ENCODE measurements around the gene ATP1A1.

The ATP1A1 gene

GRCh38 chr1:116345843-116346242, 27.2 kb upstream of the ATP1A1 start:
- no peaks in the 10 kb centered on the region for H3K27me3 ChIP-seq (ENCODE audit: low read length)
- no peaks in the 10 kb centered on the region for H3F3A ChIP-seq (ENCODE audit: insufficient read depth)
- no peaks in the 10 kb centered on the region for H3K79me2 ChIP-seq (ENCODE audit: insufficient read depth, low read length)
- TF ChIP-seq EZH2phosphoT487 (conservative IDR thresholded peaks at IDR 0.05; ENCODE audit: low read length) (no peak), CTCF (IDR thresholded peaks at IDR 0.05; ENCODE audit: insufficient read depth, low read length, poor library complexity, severe bottlenecking) (no peak)
- H3K4me3 ChIP-seq (ENCODE audit: insufficient read depth, low read length, poor library complexity, severe bottlenecking): no peak overlapping the region
- H4K20me1 ChIP-seq (ENCODE audit: low read depth, low read length): no peaks in the 10 kb centered on the region
- H3K4me2 ChIP-seq (ENCODE audit: low read depth, low read length, poor library complexity, severe bottlenecking): no peak overlapping the region
- no peak overlapping the region for H3K27ac ChIP-seq (ENCODE audit: low read depth, low read length)
- no peak overlapping the region for H3K9ac ChIP-seq (ENCODE audit: low read length)
- H3K36me3 ChIP-seq (ENCODE audit: low read length): no peaks in the 10 kb centered on the region
- H3K9me2 ChIP-seq (replicated peaks; ENCODE audit: insufficient read depth, low read length): no peaks in the 10 kb centered on the region
- H3K9me3 ChIP-seq (ENCODE audit: insufficient read depth, low read length): no peaks in the 10 kb centered on the region
- no peak overlapping the region for H2AFZ ChIP-seq (ENCODE audit: low read depth, low read length, severe bottlenecking)

- no peak for TF ChIP-seq CTCF (IDR thresholded peaks at IDR 0.05; ENCODE audit: insufficient read depth, low read length, poor library complexity, severe bottlenecking)
- TF ChIP-seq EZH2phosphoT487 (conservative IDR thresholded peaks at IDR 0.05; ENCODE audit: low read length): no peak
- Histone ChIP-seq H2AFZ (ENCODE audit: low read depth, low read length, severe bottlenecking) (no peak overlapping the region), H3K27ac (ENCODE audit: low read depth, low read length) (no peak overlapping the region), H3K4me2 (ENCODE audit: low read depth, low read length, poor library complexity, severe bottlenecking) (no peak overlapping the region), H3K4me3 (ENCODE audit: insufficient read depth, low read length, poor library complexity, severe bottlenecking) (no peak overlapping the region), H3K36me3 (ENCODE audit: low read length) (no peaks in the 10 kb centered on the region), H3F3A (ENCODE audit: insufficient read depth) (no peaks in the 10 kb centered on the region), H3K9ac (ENCODE audit: low read length) (no peak overlapping the region), H4K20me1 (ENCODE audit: low read depth, low read length) (no peaks in the 10 kb centered on the region), H3K27me3 (ENCODE audit: low read length) (no peaks in the 10 kb centered on the region), H3K9me2 (replicated peaks; ENCODE audit: insufficient read depth, low read length) (no peaks in the 10 kb centered on the region), H3K9me3 (ENCODE audit: insufficient read depth, low read length) (no peaks in the 10 kb centered on the region), H3K79me2 (ENCODE audit: insufficient read depth, low read length) (no peaks in the 10 kb centered on the region)
Measured at GRCh38 chr1:116346943-116347673, 25.9 kb upstream of the ATP1A1 start.

- Histone ChIP-seq H3K27ac (ENCODE audit: low read depth, low read length) (no peak overlapping the region), H2AFZ (ENCODE audit: low read depth, low read length, severe bottlenecking) (no peak overlapping the region), H3K36me3 (ENCODE audit: low read length) (no peaks in the 10 kb centered on the region), H3F3A (ENCODE audit: insufficient read depth) (no peaks in the 10 kb centered on the region), H3K79me2 (ENCODE audit: insufficient read depth, low read length) (no peaks in the 10 kb centered on the region), H4K20me1 (ENCODE audit: low read depth, low read length) (no peaks in the 10 kb centered on the region), H3K4me2 (ENCODE audit: low read depth, low read length, poor library complexity, severe bottlenecking) (no peak overlapping the region), H3K27me3 (ENCODE audit: low read length) (no peaks in the 10 kb centered on the region), H3K9me3 (ENCODE audit: insufficient read depth, low read length) (no peaks in the 10 kb centered on the region), H3K9me2 (replicated peaks; ENCODE audit: insufficient read depth, low read length) (no peaks in the 10 kb centered on the region), H3K9ac (ENCODE audit: low read length) (no peak overlapping the region), H3K4me3 (ENCODE audit: insufficient read depth, low read length, poor library complexity, severe bottlenecking) (no peak overlapping the region)
- TF ChIP-seq EZH2phosphoT487 (conservative IDR thresholded peaks at IDR 0.05; ENCODE audit: low read length) (no peak), CTCF (IDR thresholded peaks at IDR 0.05; ENCODE audit: insufficient read depth, low read length, poor library complexity, severe bottlenecking) (no peak)
Measured at GRCh38 chr1:116347696-116348095, 25.3 kb upstream of the ATP1A1 start.
